WI38 (cell line): ENCODE measurements around the gene CDS2.
A peak's percentile ranks its signal among the peaks of the same experiment; 100 is the strongest.

Experiments used
- H3K4me3 ChIP-seq: 2 replicates; pipeline ENCODE4 v1.5.1; 2011; ENCODE audit warnings: low read depth, mild to moderate bottlenecking, control low read depth, low read length
- TF ChIP-seq, protein P1 (sequence below): IDR thresholded peaks from 2 replicates; pipeline ENCODE4 v1.5.1; 2012; ENCODE audit warnings: low read depth, mild to moderate bottlenecking, control low read depth, low read length

Gene CDS2

DNA sequence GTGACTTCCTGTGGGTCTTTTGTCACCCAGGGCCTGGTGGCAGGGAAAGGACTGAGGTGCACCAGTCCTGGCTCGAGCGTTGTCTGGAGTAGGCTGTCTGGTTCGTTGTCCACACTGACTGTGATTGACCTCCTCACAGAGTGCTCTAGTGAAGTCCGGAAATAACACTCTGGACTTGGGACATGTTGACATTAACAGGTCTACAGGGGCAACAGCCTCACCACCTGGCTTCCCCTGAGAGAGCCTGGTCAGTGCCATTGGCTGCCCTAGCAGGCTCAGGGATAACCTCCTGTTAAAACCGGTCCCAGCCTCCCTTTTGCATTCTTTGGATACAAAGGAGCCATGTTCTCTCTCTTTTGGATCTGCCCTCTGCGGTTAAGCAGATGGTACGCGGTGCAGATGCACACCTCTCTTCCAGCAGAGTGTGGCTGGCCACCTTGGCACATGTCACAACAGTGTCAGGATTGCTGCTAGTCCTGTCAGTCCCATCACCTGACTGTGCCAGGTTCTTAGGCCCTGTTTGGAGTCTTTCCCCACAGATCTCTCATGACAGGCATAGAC lies 46.2 kb downstream of the CDS2 start:
- TF ChIP-seq, protein P1, sequence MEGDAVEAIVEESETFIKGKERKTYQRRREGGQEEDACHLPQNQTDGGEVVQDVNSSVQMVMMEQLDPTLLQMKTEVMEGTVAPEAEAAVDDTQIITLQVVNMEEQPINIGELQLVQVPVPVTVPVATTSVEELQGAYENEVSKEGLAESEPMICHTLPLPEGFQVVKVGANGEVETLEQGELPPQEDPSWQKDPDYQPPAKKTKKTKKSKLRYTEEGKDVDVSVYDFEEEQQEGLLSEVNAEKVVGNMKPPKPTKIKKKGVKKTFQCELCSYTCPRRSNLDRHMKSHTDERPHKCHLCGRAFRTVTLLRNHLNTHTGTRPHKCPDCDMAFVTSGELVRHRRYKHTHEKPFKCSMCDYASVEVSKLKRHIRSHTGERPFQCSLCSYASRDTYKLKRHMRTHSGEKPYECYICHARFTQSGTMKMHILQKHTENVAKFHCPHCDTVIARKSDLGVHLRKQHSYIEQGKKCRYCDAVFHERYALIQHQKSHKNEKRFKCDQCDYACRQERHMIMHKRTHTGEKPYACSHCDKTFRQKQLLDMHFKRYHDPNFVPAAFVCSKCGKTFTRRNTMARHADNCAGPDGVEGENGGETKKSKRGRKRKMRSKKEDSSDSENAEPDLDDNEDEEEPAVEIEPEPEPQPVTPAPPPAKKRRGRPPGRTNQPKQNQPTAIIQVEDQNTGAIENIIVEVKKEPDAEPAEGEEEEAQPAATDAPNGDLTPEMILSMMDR = no peak
- H3K4me3 ChIP-seq = no peak overlapping the region

DNA sequence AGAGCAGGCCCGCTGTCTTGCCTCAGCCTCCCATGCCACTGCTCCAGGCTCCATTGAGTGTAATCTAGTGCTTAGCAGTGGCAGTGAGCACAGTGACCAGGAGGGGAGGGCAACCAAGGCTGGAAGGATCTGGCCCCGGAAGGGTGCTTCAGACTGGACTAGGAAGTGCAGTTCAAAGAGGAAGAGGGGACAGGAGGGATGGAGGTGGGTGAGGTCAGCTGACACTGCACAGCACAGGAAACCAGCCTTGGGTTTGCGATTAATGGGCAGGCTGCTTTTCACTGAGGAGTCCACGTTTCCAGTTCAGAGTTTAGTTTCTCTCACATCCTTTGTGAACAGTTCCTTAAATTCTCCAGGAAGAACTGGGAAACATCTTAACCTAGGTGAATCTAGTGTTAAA lies 46.9 kb downstream of the CDS2 start:
- TF ChIP-seq, protein P1 = no peak
- H3K4me3 ChIP-seq = no peak overlapping the region

DNA sequence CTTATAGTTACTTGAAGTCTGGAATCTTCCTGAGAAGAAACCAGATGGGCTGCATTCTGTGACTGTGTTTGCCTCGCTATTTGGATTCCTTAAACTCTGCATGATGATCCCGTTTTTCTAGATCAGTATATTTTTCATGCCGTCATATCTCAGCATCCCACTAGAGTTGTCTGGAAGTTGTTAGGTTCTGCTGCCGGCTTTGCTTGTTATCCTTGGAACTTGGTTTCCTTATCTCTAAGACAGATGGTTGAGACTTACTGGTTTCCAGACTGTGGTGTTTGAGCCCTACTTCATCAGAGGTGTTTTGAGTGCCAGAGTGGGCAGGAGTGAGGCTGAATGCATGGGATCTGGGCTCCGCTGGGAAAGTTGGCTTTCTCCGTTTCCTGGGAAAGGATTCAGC lies 50.3 kb downstream of the CDS2 start:
- no peak overlapping the region for H3K4me3 ChIP-seq
- TF ChIP-seq, protein P1 = no peak

DNA sequence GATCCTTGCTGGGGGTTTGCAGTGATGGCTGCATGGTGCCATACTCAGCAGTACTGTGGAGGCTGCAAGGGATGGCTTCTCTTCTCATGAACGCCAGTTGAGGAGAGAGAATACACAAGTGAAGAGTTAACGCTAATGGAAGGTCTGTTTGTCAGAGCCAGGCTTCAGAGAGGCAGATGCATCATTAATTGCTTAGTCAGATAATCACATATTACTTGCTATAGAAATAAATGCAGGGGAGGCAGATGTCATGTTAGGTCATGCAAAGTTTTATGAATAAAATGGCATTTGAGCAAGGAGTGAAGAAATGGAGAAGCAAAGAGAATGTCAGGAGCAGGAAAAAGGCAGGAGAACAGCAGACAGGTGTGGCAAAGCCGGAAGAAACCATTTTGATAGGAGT lies 51.2 kb downstream of the CDS2 start:
- no peak overlapping the region for H3K4me3 ChIP-seq
- TF ChIP-seq, protein P1 = no peak

DNA sequence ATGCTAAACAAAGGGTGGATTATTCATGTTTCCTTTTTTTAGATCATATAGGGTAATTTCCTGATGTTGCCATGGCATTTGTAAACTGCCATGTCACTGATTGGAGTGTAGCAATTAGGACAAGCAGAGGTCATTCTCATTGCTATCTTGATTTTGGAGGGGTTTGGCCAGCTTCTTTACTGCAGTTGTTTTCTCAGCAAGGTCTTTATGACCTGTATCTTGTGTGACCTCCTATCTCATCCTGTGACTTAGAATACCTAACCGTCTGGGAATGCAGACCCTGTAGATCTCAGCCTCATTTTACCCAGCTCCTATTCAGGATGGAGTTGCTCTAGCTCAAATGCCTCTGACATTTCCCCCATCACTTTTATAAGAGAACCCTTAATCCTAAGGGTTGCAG lies 53.6 kb downstream of the CDS2 start:
- TF ChIP-seq, protein P1 = no peak
- H3K4me3 ChIP-seq = no peak overlapping the region

DNA sequence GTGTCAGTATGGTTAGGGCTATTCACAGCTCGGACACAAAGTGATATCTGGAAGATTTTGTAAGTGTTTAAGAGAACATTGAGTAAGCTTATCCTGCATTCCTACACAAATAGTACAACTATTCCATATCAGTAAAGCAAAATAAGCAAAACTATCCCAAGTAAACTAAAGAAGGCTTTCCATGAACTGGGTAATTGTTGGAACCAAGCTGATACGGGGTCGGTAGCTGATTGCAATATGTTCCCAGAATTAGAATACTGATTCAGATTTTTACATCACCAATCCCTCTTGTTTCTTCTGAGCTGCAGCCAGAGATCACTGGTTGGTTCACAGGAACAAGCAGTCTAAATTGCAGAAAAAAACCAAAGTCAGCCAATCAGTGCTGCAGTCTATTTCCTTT lies 54.1 kb downstream of the CDS2 start:
- H3K4me3 ChIP-seq = peak overlapping the region; percentile 27; the same call in 1 of the 2 replicates
- TF ChIP-seq, protein P1 = no peak

DNA sequence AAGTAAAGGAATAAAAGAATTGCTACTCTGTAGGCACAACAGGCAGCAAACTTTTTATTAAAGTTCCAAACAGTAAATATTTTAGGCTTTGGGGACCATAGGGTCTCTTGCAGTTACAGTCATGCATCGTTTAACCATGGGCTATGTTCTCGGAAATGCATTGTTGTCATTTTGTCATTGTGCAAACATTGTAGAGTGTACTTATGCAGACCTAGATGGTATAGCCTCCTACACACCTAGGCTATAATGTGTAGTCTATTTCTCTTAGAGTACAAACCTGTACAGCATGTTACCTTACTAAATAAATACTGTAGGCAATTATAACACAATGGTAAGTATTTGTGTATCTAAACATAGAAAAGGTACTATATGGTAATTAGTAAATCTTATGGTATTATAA lies 54.7 kb downstream of the CDS2 start:
- peak overlapping the region; percentile 27; the same call in 1 of the 2 replicates for H3K4me3 ChIP-seq
- TF ChIP-seq, protein P1 = no peak
